GM18867 (cell line): ENCODE results near the gene CSMD2.

Source experiments
- ATAC-seq: cut with Tn5 transposase; IDR thresholded peaks from one replicate; pipeline ENCODE4 v1.9.1; 2021; ENCODE audit warnings: mild to moderate bottlenecking, moderate library complexity; ENCODE audit not compliant: unreplicated experiment

CSMD2 gene

GRCh38 chr1:33577663-33578062 lies 587.4 kb downstream of the CSMD2 start:
- no peak for ATAC-seq

- no peak for ATAC-seq
Observed at GRCh38 chr1:33576821-33577599, 588.0 kb downstream of the CSMD2 start.

- no peak for ATAC-seq
Observed at GRCh38 chr1:33575324-33575879, 589.6 kb downstream of the CSMD2 start.

- no peak for ATAC-seq
Observed at GRCh38 chr1:33573661-33574060, 591.4 kb downstream of the CSMD2 start.

- ATAC-seq = no peak
Observed at GRCh38 chr1:33572387-33572786, 592.6 kb downstream of the CSMD2 start.

- no peak for ATAC-seq
Observed at GRCh38 chr1:33569331-33569730, 595.7 kb downstream of the CSMD2 start.

GRCh38 chr1:33563699-33564098 lies 601.3 kb downstream of the CSMD2 start:
- ATAC-seq = no peak

GRCh38 chr1:33562563-33562962 lies 602.5 kb downstream of the CSMD2 start:
- no peak for ATAC-seq

- no peak for ATAC-seq
Observed at GRCh38 chr1:33561576-33561975, 603.5 kb downstream of the CSMD2 start.

- ATAC-seq = no peak
Observed at GRCh38 chr1:33560680-33561079, 604.4 kb downstream of the CSMD2 start.

- ATAC-seq = no peak
Observed at GRCh38 chr1:33548721-33549120, 616.3 kb downstream of the CSMD2 start.

- ATAC-seq = no peak
Observed at GRCh38 chr1:33548319-33548718, 616.7 kb downstream of the CSMD2 start.

- no peak for ATAC-seq
Observed at GRCh38 chr1:33547576-33547975, 617.5 kb downstream of the CSMD2 start.

GRCh38 chr1:33541966-33542365 lies 623.1 kb downstream of the CSMD2 start:
- ATAC-seq = no peak

GRCh38 chr1:33537885-33538284 lies 627.1 kb downstream of the CSMD2 start:
- no peak for ATAC-seq

- ATAC-seq = no peak
Observed at GRCh38 chr1:33535334-33535733, 629.7 kb downstream of the CSMD2 start.

GRCh38 chr1:33532936-33533335 lies 632.1 kb downstream of the CSMD2 start:
- ATAC-seq = no peak

GRCh38 chr1:33532250-33532649 lies 632.8 kb downstream of the CSMD2 start:
- no peak for ATAC-seq

GRCh38 chr1:33529957-33530356 lies 635.1 kb downstream of the CSMD2 start:
- ATAC-seq = no peak

- ATAC-seq = no peak
Observed at GRCh38 chr1:33527934-33528333, 637.1 kb downstream of the CSMD2 start.

- ATAC-seq = no peak
Observed at GRCh38 chr1:33524586-33524985, 640.4 kb downstream of the CSMD2 start.

- no peak for ATAC-seq
Observed at GRCh38 chr1:33519240-33519884, 645.7 kb downstream of the CSMD2 start.
